Measurements from ENCODE around the gene PLCB1.

The PLCB1 gene

GRCh38 chr20:8534368-8535160 is 402.5 kb downstream of the PLCB1 start:
- no peak for DNase-seq (ENCODE audit: low read depth)
- no peak for TF ChIP-seq CTCF (IDR thresholded peaks at IDR 0.05; ENCODE audit: control insufficient read depth, insufficient read depth, low read depth, low read length, missing control alignments)
- no peak overlapping the region for H3K4me3 ChIP-seq (ENCODE audit: control insufficient read depth, low read depth, low read length)

- no peak for DNase-seq (ENCODE audit: low read depth)
- H3K4me3 ChIP-seq (ENCODE audit: control insufficient read depth, low read depth, low read length), result no peak overlapping the region
- peak; percentile 51 for TF ChIP-seq CTCF (IDR thresholded peaks at IDR 0.05; ENCODE audit: control insufficient read depth, insufficient read depth, low read depth, low read length, missing control alignments)
These were observed 403.6 kb downstream of the PLCB1 start for GRCh38 chr20:8535403-8536261.

GRCh38 chr20:8536262-8536618 is 404.2 kb downstream of the PLCB1 start:
- no peak for TF ChIP-seq CTCF (IDR thresholded peaks at IDR 0.05; ENCODE audit: control insufficient read depth, insufficient read depth, low read depth, low read length, missing control alignments)
- DNase-seq (ENCODE audit: low read depth), result no peak
- no peak overlapping the region for H3K4me3 ChIP-seq (ENCODE audit: control insufficient read depth, low read depth, low read length)

- no peak for TF ChIP-seq CTCF (IDR thresholded peaks at IDR 0.05; ENCODE audit: control insufficient read depth, insufficient read depth, low read depth, low read length, missing control alignments)
- DNase-seq (ENCODE audit: low read depth), result no peak
- no peak overlapping the region for H3K4me3 ChIP-seq (ENCODE audit: control insufficient read depth, low read depth, low read length)
These were observed 408.4 kb downstream of the PLCB1 start for GRCh38 chr20:8540466-8540865.

GRCh38 chr20:8542110-8542486 is 410.0 kb downstream of the PLCB1 start:
- no peak for TF ChIP-seq CTCF (IDR thresholded peaks at IDR 0.05; ENCODE audit: control insufficient read depth, insufficient read depth, low read depth, low read length, missing control alignments)
- no peak for DNase-seq (ENCODE audit: low read depth)
- H3K4me3 ChIP-seq (ENCODE audit: control insufficient read depth, low read depth, low read length), result no peak overlapping the region

- no peak overlapping the region for H3K4me3 ChIP-seq (ENCODE audit: control insufficient read depth, low read depth, low read length)
- no peak for TF ChIP-seq CTCF (IDR thresholded peaks at IDR 0.05; ENCODE audit: control insufficient read depth, insufficient read depth, low read depth, low read length, missing control alignments)
- peak; percentile 38 for DNase-seq (ENCODE audit: low read depth)
These were observed 413.1 kb downstream of the PLCB1 start for GRCh38 chr20:8545212-8545611.

Measured in AG09309 (cell line).